Pons (tissue), 1 donor: Measurements from ENCODE around the gene SUMO4.

Experiments used
- DNase-seq: peaks from one replicate; pipeline ENCODE4 v3.0.0-alpha.2; 2016; ENCODE audit warnings: low spot score

Gene SUMO4

DNA sequence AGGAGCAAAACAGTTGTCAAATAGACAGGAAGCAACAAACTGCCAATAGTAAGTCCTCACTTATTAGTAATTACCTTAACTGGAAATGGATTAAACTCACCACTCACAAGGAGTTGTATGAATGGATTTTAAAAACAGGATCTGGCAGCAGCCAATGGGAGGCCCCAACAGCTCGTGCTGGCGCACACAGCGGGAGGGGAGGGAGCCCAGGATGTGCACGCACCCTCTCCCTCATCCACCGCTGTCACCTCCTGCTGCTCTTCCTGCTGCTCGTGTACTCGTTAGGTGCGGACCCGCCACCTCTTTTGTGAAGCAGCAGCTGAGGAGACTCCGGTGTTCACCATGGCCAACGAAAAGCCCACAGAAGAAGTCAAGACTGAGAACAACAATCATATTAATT lies at the start of gene SUMO4:
SUMO4 (plus strand) TSS at position 213 of the 400 bp plus-strand sequence; CDS start at position 343, 130 bp downstream.
- DNase-seq = no peak

- DNase-seq = no peak
Observed at GRCh38 chr6:149354009-149354408, 46.1 kb upstream of the SUMO4 start.

- DNase-seq = no peak
Observed at GRCh38 chr6:149356081-149356750, 43.8 kb upstream of the SUMO4 start.

GRCh38 chr6:149357726-149358538 lies 42.1 kb upstream of the SUMO4 start:
- DNase-seq = no peak

DNA sequence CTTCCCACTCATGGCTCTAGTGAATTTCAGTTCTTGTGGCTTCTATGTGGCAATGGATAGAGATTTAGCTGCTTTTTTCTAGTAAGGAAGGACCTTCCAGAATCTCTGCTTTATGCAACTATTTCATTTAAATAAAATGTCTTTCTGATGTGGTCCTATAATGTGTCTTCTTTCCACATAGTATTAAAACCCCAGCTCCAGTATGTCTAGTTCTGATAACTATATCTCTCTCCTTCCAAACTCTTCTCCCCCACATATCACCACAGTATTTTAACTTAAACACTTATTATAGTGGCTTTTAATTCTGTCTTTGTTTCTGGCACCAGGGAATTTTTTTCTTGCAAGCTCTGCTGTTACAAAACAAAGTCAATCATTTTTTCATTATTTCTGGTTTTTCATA lies 40.6 kb upstream of the SUMO4 start:
- no peak for DNase-seq

- DNase-seq = no peak
Observed at GRCh38 chr6:149360536-149360935, 39.5 kb upstream of the SUMO4 start.

DNA sequence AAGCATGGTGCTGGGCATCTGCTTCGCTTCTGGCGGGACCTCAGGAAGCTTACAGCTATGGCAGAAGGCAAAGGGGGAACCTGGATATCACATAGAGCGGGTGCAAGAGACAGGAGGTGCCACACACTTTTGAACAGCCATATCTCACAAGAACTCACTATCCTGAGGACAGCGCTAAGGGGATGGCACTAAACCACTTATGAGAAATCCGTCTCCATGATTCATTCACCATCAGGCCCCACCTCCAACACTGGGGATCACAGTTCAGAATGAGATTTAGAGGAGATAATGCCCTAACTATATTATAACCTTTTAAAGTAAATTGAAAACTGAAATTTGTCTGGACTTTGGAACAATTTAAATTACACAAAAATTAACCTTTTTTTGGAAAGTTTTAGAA lies 37.8 kb upstream of the SUMO4 start:
- no peak for DNase-seq

DNA sequence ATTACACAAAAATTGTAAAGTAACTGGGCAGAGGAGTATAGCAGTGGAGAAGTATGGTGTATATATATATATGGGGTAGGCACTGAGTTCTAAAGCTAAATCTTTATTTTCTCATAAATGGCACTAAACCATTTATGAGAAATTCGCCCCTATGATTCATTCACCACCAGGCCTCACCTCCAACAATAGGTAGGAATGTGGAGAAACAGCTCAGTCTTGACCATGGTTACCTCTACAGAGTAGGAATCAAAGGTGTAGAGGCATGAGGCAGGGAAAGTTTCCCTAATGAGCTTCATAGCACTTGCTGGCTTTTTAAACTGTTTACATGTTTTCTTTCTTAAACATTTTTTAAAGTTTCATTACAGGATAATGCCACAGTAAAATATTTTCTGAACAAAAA lies 36.9 kb upstream of the SUMO4 start:
- DNase-seq = no peak

DNA sequence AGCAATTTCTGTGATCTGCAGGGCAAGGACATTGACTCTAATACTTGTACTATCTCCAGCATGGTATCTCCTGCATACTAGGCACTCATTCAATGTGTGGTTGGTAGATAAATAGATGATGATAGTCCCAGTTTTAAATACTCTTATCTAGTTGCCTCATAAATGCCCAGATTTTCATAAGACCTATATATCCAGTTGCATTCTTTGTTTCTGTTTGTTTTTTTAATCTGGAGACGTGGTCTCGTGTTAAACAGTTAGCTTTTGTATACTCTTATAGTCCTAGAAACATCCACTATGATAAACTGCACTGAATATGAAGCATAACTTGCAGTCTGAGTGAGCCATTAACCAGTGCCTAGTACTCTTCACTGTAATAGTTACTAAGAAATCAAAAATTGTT lies 35.5 kb upstream of the SUMO4 start:
- DNase-seq = no peak

DNA sequence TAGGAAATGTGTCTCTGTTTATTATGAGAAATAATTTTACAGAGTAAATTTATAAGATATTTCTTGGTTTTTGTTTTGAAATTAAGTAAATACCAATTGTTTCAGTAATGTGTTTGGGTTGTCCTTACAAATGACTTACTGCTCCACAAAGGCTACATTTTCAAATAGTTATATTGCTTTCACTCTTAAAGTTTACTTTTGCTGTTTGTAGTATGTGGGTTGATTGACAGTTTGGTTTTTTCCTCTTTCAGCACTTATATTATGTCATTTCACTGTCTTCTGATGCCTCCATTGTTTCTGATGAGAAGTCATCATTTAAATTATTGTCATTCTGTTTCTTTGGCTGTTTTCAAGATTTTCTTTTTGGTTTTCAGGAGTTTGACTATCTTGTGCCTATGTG lies 34.9 kb upstream of the SUMO4 start:
- DNase-seq = no peak

DNA sequence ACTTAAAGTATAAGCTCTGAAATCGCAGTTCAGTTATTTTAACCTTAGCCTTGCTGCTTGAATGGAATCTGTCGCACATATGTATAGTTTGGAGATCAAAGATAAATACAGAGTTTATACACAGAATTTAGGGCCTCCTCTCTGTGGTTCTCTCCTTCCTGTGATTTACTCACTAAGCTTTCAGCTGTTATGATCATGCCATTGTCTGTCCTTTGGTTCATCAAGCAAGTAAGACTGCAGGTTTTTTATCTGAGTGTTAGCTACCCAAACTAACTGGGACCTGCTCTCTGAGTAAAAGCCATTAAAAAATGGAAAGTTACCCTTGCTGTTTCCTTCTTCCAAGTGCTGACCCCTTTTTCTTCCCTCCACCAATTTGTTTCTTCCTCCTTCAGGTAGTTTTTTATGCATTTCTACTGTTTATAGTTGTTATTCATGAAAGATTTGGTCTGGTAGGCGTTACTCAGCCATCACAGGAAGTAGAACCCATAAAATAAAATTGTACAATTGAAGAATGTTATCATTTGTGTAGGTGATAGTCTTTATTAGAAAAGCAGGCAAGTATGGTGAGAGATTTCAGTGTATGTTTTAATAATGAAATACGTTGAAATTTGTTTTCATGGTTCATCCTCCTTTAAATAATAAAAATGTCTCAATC lies 33.7 kb upstream of the SUMO4 start:
- no peak for DNase-seq

DNA sequence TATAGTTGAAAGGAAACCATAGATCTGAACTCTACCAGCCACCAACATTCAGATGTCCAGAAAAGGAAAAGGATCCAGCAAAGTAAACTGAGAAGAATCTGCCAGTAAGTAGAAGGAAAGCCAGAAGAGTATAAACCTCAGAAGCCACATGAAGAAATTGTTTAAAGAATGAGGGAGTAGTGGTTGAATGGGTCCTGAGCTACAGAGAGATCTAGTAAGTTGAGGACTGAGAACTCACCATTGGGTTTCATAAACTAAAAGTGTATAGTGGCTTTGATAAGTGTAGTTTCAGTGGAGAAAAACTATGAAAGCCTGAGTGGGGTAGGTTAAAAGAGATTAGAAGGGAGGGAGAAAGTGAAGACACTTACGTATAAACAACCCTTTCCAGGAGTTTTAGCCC lies 32.0 kb upstream of the SUMO4 start:
- no peak for DNase-seq

- DNase-seq = no peak
Observed at GRCh38 chr6:149371154-149371553, 28.9 kb upstream of the SUMO4 start.

DNA sequence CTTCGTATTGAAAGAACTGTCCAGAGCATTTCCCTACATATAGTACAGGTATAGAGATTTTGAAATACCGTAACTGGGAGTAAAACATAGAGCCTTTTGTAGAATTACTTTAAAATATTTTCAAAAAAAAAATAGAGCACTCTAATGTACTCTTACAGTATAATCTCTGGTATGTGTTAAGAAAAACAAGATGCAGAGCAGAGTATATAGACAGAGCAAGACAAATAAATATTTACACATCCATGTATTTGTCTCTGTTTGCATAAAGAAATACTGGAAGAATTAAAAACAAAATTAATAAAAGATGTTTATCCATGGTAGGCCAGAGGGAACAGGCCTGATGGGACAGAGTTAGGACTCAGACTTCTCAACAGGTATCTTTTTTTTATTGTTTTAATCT lies 28.0 kb upstream of the SUMO4 start:
- no peak for DNase-seq

DNA sequence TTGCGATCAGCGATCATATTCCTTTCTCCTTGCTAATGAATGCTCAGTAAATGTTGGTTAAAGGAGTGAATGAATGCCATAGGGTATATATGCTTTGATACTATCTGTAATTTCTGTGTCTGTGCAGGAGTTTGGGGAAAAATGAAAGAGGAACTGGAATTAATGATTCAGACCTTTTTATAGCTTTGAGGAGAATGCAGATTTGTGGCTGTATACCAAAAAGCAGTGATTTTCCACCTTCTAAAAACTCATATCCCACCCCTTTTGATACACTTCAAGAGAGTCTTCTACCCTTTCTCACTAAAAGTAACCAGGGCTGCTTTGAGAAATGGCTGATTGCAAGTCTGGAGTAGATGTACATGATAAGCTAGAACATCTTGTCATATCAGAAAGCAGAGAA lies 26.6 kb upstream of the SUMO4 start:
- peak; percentile 24 for DNase-seq

GRCh38 chr6:149379977-149380376 lies 20.1 kb upstream of the SUMO4 start:
- no peak for DNase-seq

- no peak for DNase-seq
Observed at GRCh38 chr6:149380523-149380922, 19.5 kb upstream of the SUMO4 start.

DNA sequence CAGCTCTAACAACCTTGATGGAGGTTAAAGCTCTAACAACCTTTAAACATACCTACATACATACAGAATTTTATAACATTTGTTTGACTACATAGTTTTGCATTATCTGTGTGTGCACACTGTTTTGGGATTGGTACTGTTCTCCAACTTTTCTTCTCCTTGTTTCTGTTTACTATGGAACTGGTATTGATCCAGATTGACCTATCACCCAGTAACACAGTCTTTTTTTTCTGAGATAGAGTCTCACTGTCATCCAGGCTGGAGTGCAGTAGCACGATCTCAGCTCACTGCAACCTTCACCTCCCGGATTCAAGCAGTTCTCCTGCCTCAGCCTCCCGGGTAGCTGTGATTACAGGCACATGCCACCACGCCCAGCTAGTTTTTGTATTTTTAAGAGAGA lies 16.7 kb upstream of the SUMO4 start:
- DNase-seq = no peak

- no peak for DNase-seq
Observed at GRCh38 chr6:149384464-149384863, 15.6 kb upstream of the SUMO4 start.

GRCh38 chr6:149385998-149386646 lies 13.9 kb upstream of the SUMO4 start:
- DNase-seq = no peak

DNA sequence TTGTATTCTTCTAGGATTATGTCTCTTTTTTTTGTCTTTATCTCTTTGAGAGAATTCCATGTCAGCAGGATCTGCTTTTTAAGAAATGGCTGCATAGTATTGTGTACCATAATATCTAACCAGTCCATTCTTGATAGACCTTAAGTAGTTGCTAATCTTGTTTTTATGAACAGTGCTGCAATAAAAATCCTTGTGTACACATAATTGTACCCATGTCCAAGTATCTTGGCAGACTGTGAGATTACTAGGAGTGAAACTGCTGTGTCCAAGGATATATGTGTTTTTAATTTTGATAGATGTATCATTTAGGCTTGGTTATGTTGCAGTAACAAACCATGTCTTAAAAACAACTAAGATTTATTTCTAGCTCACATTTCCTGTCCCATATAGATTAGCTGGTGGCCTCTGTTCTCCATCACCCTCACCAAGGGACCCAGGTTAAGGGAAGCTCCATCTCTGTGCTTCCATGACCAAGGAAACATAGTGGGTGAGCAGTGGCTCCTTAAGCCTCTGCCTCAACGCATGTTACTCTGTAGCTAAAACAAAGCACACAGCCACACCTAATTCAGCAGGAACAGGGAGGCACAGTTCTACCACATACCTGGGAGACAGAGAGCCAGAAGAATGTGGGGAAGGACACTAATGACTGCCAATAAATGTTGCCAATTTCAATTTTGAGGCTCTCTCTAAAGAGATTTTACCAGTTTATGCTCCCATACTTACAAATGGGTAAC lies 12.1 kb upstream of the SUMO4 start:
- DNase-seq = no peak
